Stimulated activated CD8-positive, alpha-beta memory T cell treated with anti-CD3 and anti-CD28 coated beads, Interleukin-7, amount 100 ng/mL, for 4 hours (primary cell): ENCODE results near the gene TIMD4.
"Not testable (repeated sequence)": the region's sequence is repeated elsewhere in the genome, so short reads cannot be mapped to it uniquely, and the experiment has no call there.

Source experiments
- DNase-seq, 2 donors: peaks; one replicate each; pipeline ENCODE4 v3.0.0-alpha.2; 2020; ENCODE audit warnings: low read depth in 2 of 2

Gene TIMD4

DNA sequence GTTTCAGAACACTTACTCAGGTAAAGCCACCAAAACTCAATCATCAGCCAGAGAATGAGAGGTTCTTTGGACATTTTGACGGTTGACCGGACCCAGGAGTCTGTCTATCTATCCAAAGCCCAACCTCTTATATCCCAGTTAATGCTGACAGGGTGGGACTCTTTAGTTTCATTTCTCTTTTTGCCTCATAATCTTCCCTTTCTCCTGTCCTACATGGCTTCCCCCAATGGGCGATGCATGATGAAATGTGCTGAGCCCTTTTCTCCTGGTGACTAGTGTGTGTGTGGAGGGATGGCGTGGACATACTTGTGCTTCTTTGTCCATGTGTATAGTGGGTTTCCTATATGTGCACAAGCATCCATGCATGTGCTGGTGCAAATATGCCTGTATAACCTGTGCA lies at the start of gene TIMD4:
TIMD4 (minus strand) TSS at position 102 of the 400 bp plus-strand sequence; CDS start at position 74, 28 bp downstream.
- no peak for DNase-seq

DNA sequence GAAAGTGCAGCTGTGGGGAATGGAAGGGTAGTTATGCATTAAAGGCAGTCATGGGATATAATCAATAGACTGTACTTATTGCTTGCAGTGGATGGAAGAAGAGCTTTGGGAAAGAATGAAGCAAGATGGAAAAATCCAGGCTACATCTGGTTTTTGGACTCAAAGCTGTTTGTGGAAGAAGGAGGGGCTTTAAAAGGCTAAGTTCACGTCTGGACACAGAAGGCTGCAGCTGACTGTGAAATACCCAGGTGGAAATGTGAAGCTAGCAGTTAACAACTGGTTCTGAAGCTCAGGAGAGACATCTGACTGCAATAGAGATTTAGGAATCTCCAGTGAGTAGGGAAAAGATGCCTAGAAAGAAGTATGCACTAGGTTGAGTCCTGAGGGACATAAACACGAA lies 43.2 kb upstream of the TIMD4 start:
- no peak for DNase-seq

DNA sequence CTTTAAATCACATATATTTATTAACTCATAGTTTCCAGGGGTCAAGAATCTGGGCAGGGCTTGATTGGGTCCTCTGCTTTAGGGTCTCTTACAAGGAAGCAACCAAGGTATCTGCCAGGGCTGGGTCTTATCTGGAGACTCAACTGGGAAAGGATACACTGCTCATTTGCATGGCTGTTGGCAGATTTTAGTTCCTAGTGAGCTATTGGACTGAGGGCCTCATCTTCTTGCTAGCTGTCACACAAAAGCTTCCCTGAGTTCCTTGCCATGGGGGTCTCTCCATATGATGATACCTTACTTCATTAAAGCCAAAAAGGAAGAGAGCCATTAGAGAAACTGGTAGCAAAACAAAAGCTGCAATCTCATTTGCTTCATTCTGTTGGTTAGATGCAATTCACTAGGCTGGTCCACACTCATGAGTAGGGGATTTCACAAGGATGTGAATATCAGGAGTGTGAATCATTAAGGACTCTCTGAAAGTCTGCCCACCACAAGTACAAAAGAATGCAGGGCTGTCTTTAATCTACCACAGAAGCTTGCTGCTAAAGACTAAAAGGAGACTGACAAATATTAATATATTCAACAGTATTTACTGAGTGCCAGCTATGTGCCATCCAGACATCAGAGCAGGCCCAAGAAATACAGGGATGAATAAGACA lies 42.0 kb upstream of the TIMD4 start:
- no peak for DNase-seq

DNA sequence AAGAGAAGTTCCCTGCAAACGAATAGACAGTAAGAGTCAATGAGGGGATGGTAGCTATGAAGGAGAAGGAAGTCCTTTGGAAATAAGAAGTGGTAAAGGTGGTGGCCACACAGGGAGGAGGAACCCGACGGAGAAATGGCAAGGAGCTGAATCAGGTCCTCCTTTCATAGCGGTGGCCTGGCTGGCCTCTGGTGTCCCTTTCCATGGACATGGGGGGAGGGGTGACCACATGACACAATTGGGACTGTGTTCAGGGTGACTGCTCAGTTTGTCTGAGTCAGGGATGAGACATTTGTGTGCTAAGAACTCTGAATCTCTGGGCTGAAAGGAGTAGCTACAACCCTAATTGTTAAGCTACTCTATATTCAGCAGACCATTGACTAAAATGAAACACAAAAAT lies 28.7 kb upstream of the TIMD4 start:
- no peak for DNase-seq

DNA sequence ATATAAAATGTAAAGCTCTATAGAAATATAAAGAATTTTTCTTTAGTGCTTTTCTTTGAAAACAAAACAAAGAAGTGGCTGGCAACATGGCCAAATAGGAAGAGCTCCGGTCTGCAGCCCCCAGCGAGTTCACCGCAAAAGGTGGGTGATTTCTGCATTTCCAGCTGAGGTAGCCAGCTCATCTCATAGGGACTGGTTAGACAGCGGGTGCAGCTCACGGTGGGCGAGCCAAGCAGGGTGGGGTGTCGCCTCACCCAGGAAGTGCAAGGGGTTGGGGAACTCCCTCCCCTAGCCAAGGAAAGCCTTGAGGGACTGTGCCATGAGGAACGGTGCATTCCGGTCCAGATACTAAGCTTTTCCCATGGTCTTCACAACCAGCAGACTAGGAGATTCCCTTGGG lies 21.0 kb upstream of the TIMD4 start:
- DNase-seq: no peak

DNA sequence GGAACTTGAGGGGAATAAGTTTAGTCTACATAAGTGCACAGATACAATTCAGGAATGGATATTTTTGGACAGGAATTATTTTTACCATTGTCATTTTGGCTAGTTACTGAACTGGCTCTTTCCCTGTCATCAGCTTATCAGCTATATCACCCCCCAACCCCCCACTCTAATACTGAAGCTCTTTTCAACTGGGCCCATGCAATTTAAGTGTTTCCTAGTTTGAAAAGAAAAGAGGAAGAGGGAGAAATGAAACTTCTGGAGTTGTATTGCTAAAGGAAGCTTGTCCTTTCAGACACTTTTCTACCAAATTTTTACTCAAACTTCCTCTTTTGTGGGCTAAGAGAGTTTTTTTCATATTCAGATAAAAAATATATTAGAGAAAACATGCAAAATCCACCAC lies 18.5 kb upstream of the TIMD4 start:
- no peak for DNase-seq

DNA sequence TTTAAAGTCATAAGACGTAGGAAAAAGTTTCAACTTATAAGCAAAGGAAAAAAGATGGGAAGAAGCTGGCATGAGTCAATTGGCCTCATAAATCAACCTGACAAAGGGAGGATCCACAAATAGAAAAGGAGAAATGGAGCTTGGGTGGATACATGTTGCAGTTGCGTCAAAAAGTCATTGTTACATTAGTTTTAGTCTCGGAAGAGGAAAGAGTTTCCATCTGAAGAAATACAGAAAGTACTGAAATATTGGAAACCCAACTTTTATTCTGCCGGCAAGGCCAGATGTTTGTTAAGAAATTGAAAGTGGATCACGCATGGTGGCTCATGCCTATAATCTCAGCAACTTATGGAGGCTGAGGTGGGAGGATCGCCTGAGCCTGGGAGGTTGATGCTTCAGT lies 11.3 kb upstream of the TIMD4 start:
- DNase-seq: no peak

DNA sequence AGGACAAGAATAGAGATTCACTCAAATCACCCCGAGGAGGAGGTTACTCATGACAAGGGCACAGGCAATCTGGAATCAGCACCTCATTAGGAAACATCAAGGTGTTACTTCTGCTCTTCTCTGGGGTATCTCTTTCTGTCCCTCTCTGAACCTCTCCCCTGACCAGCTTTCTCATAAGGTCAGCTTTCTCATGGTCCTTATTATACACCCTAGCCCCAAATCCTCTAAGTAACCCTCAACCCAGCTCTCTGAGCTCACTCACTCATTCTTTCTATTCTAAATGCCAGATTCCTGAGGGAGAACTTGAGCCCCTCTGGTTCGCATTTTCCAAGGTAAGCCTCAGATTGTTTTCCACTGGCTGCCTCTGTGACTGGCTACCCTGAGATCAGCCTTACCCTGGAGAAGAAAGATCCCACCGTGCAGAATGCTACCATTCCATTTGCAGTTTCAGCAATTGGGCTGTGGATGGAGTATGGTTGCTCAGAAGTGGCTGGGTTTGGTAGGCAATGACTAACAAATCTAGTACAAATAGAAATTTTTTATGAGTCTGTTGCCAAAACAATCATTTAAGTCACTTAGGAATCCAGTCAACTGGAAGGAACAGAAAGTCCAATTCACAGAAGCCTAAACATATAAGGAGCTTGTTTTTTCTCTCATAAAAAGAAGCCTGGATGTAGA lies 9.0 kb upstream of the TIMD4 start:
- DNase-seq: no peak

DNA sequence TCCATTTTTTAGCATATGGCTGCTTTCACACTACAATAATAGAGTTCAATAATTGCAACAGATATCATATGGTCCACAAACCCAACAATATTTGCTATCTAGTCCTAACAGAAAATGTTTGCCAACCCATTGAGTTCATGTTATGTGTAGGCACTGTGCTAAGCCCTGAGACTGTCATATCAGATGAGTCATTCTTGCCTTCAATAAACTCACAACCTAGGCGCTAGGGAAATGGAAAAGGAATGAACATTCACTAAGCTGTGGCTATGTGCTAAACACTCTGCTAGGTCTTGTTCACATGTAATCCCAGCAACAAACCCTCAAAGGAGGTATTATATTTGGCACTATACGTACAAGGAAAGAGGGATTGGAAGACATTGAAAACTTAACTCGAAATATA lies 8.4 kb upstream of the TIMD4 start:
- no peak for DNase-seq

DNA sequence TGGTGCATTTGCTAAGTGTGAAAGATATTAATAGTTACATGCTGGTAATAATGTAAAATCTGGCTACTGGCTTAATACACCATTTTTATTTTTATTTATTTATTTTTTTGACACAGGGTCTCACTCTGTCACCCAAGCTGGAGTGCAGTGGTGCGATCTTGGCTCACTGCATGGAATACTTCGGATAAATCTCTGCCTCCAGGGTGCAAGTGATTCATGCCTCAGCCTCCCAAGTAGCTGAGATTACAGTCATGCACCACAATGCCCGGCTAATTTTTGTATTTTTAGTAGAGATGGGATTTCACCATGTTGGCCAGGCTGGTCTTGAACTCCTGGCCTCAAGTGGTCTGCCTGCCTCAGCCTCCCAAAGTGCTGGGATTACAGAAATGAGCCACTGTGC lies 4.4 kb upstream of the TIMD4 start:
- DNase-seq: not testable (repeated sequence)

DNA sequence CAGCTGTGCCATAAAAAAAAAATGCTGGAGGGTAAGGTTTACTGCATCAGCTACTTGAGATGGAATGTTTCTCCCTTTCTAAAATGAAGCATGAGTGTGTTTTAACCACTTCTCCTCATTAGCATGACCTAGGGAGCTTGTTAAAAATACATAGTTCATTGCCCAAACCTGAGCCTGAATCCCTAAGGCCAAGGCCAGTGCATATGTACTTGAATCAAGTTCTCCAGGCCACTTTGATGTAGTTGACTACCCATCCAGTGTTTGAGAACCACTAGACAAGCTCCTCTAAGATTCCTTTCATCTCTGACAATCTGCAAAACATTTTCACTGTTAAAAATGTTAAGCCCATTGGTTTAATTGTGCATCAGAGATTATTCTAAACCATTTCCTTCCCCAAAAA lies 6.7 kb downstream of the TIMD4 start:
- DNase-seq: no peak

DNA sequence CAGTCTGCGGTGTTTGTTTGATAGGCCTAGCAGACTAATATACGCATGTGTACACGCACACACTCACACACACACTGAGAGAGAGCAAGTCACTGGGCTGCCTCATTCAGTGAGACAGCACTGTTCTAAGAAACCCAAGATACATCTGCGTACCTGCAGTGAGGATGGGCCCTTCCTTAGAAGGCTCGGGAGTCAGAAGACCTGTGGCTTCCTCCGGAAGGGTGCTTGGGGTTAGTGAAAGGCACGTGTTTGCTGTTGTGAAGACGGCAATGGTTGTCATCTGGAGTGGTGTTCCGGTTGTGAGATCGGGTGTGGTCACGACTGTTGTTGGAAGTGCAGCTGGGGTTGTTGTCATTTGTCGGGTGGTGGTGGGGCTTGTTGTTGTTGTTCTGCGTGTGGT lies 11.7 kb downstream of the TIMD4 start:
- DNase-seq: no peak

DNA sequence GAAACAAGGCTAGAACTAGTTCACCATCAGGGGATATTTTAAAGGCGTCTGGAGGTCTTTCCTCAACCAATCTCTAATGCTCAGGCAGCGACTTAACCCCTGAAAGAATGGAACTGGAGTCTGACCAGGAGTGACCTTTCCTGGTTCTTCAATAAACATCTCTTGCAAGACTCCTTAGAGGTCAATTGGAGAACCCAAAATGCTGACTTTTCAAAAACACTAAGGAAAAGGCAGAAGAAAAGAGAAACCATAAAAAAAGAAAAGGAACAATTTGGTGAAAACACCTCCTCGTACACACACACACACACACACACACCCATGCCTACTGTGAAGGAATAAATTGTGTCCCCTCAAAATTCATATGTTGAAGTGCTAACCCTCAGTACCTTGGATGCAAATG lies 12.3 kb downstream of the TIMD4 start:
- DNase-seq: no peak

DNA sequence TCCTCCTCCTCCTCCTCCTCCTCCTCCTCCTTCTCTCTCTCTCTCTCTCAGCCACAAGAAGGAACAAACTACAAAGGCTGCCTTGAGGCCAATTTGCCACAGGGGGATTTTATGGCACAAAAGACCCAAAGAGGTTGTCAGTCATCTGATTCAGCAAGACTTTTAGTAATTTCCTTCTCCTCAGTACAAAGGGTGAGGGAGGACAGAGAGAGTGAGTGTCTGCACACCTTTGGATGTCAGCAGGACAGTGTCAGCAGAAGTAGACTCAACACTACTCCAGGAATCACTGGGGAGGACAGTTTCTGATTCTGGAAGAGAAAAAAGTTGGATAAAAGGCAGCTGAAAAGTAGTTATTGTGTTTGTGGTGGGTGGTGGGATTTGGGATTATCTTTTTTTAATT lies 13.6 kb downstream of the TIMD4 start:
- DNase-seq: no peak

DNA sequence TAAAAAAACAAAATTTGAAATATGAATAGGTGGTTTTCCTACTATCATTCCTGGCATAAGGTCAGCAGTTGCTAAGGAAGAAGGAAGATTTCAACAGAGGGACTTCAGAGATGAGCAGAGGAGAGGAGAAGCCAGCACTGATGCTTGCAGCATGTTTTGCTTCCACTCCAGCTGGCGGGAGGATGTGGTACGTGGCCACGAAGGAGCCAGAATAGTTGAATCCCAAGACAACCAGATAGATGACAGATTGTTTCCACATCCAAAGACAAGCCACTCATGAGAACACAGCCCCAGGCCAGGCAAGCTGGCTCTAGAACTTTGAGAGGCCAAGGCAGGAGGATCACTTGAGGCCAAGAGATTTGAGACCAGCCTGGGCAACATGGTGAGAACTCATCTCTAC lies 15.1 kb downstream of the TIMD4 start:
- DNase-seq: no peak

DNA sequence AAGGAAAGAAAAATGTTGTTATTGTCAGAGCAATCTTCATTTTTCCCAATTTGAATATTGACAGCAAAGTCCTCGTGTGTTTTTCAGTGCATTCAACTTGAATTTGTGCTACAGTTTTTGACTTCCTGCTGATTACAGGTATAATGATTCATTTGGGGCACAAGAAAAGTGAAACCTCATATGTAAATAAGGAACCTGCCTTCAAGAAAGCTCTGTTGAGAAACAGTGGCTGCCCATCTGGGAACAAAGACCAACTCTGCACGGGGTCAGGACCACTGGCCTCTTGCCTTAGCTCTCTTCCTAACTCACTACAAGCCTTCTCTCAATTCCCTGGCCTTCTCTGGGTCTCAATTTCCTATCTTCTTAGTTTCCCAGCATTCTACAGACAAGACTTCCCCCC lies 21.0 kb downstream of the TIMD4 start:
- DNase-seq: no peak

DNA sequence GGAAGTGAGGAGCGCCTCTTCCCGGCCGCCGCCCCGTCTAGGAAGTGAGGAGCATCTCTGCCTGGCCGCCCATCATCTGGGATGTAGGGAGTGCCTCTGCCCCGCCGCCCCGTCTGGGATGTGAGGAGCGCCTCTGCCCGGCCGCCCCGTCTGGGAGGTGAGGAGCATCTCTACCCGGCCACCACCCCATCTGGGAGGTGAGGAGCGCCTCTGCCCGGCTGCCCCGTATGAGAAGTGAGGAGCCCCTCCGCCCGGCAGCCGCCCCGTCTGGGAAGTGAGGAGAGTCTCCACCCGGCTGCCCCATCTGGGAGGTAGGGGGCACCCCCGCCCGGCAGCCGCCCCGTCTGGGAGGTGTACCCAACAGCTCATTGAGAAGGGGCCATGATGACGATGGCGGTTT lies 22.6 kb downstream of the TIMD4 start:
- DNase-seq: not testable (repeated sequence)

DNA sequence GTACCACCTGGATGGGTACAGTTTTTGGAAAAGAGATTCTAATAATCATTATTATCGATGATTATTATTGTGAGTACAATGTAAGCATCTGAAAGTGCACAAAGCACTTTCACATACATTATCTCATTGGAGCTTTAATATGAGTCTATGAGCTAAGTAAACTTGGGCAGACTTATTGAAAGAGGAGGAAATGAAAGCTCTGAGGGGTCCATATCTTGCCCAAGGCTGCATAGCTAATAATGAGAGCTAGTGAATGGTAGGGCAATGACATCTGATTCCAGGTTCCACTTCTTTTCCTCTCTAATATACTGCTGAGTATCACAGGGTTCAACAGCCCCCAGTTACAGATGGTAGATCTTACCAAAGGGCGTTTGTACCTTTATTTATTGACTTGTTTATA lies 26.1 kb downstream of the TIMD4 start:
- no peak for DNase-seq

DNA sequence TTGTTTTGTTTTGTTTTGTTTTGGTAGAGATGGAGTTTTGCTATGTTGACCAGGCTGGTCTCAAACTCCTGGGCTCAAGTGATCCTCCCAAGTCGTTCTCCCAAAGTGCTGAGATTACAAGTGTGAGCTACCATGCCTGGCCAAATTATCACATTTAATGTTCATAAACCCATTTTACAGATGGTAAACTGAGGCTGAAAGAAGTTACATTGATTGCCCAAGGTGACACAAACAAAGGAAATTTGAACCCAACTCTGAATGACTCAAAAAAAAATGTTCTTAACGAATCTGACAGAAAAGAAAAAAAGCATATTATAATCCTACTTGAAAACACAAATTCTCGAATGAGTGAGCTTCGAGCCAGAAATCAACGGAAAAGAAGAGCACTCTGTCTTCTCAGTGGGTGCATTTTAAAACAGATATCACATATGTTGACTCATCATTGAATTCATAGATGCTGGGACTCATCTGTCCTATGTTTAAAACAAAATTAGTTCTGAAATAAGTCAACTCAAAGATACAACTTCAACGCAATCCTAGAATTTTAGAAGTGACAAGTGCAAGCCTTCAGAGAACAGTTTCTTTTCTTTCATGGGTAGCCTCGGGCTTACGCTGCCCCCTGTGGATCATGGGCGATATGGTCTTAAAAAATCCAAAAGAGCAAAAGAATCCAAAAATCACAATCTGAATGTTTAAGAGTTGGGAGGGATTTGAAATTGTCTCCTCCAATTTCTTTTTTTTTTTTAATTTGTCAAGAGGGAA lies 28.4 kb downstream of the TIMD4 start:
- DNase-seq: peak in 1 of 2 donors; percentile 7

DNA sequence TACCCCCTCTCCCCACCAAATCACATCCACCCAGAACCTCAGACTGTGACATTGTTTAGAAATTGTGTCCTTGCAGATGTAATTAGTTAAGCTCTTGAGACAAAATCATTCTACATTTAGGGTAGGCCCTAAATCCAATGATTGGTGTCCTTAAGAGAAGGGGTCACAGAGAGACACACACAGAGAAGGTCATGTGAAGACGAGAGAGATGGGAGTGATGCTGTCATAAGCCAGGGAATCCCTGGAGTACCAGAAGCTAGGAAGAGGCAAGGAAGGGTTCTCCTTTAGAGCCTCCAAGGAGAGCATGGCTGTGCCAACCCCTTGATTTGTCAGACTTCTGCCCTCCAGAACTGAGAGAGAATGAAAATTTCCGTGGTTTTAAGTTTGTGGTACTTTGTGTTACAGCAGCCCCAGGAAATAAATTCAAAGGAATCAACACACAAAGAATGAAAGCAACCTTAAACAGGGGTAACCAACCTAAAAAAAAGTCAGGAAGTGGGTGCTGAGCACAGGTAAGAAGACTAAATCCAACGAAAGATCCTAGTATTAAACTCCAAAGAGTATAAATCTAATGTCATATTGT lies 33.6 kb downstream of the TIMD4 start:
- no peak for DNase-seq

DNA sequence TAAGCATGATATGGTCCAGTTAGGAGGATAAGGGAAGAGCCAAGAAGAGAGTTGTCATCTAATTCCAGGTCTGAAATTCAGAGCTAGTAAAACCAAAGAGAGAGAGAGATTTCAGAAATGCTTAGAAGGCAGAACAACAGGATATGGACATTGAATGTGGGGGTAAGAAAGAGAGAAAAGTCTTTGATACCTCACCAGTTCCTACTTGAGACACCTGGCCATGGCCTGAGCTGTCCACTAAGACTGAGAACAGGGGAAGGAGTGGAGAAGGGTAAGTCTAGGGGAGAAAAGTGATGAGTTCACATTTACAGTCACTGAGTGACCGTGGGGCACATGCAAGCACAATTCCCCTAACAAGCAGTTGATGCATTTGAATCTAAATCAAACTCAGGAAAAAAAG lies 35.5 kb downstream of the TIMD4 start:
- DNase-seq: no peak

DNA sequence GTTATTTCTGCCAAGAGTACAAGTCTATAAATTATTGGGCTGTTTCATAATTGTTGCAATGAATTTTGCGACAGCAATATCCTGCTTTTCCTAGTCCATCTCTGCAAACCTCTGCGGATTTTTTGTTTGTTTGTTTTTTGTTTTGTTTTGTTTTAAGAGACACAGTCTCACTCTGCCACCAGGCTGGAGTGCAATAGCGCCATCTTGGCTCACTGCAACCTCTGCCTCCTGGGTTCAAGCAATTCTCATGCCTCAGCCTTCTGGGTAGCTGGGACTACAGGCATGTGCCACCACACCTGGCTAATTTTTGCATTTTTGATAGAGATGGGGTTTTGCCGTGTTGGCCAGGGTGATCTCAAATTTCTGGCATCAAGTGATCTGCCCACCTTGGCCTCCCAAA lies 37.3 kb downstream of the TIMD4 start:
- not testable (repeated sequence) for DNase-seq
